SHP77 treated with DMSO at 0.1 percent for 48 hours (cell line): ENCODE data around the gene OR6C1.
"Not testable (repeated sequence)": the region's sequence is repeated elsewhere in the genome, so short reads cannot be mapped to it uniquely, and the experiment has no call there.

Source experiments
- DNase-seq: peaks from one replicate; lab custom pipeline; 2025; lab: John Stamatoyannopoulos, UW

The OR6C1 gene

GRCh38 chr12:55314043-55314442 is at the start of gene OR6C1:
Gene OR6C1, plus strand, starts transcription at chr12:55314343. Its CDS starts 6,257 bp downstream, at chr12:55320600.
- no peak for DNase-seq

- DNase-seq = no peak
These were observed 33.2 kb upstream of the OR6C1 start for GRCh38 chr12:55280991-55281390.

- DNase-seq = no peak
These were observed 24.1 kb upstream of the OR6C1 start for GRCh38 chr12:55289999-55290398.

- DNase-seq = no peak
These were observed 17.7 kb upstream of the OR6C1 start, which contains the start of gene OR6C6 for GRCh38 chr12:55296469-55296868. Gene OR6C6, minus strand, starts transcription at chr12:55296569. Its CDS starts 1,337 bp downstream, at chr12:55295232.

GRCh38 chr12:55320201-55320600 is 6.1 kb downstream of the OR6C1 start:
- no peak for DNase-seq

GRCh38 chr12:55325801-55326200 is 11.7 kb downstream of the OR6C1 start:
- not testable (repeated sequence) for DNase-seq

- no peak for DNase-seq
These were observed 16.3 kb downstream of the OR6C1 start, which contains the start of gene OR6C3 for GRCh38 chr12:55330446-55330845. Gene OR6C3, plus strand, starts transcription at chr12:55330746. Its CDS starts 955 bp downstream, at chr12:55331701.

- DNase-seq = no peak
These were observed 21.9 kb downstream of the OR6C1 start for GRCh38 chr12:55336002-55336401.

- DNase-seq = not testable (repeated sequence)
These were observed 41.2 kb downstream of the OR6C1 start for GRCh38 chr12:55355338-55355737.

- DNase-seq = no peak
These were observed 48.5 kb downstream of the OR6C1 start, which contains the start of gene OR6C75 for GRCh38 chr12:55362675-55363074. Gene OR6C75, plus strand, starts transcription at chr12:55362975. Its CDS starts 2,136 bp downstream, at chr12:55365111.

GRCh38 chr12:55365086-55365485 is 50.9 kb downstream of the OR6C1 start:
- no peak for DNase-seq
